ENCODE results near the gene EVI5L. TPM values are rescaled to one million over a fixed set of nuclear protein-coding genes. Genes with fewer than 3 reads are reported as not detected.

EVI5L gene
- total and polyA plus RNA-seq, 2 of the 13 experiments (the other 11 are each of a cell fraction or from before 2014, with no cell fraction given), result 1.7 to 2.4 TPM

DNA sequence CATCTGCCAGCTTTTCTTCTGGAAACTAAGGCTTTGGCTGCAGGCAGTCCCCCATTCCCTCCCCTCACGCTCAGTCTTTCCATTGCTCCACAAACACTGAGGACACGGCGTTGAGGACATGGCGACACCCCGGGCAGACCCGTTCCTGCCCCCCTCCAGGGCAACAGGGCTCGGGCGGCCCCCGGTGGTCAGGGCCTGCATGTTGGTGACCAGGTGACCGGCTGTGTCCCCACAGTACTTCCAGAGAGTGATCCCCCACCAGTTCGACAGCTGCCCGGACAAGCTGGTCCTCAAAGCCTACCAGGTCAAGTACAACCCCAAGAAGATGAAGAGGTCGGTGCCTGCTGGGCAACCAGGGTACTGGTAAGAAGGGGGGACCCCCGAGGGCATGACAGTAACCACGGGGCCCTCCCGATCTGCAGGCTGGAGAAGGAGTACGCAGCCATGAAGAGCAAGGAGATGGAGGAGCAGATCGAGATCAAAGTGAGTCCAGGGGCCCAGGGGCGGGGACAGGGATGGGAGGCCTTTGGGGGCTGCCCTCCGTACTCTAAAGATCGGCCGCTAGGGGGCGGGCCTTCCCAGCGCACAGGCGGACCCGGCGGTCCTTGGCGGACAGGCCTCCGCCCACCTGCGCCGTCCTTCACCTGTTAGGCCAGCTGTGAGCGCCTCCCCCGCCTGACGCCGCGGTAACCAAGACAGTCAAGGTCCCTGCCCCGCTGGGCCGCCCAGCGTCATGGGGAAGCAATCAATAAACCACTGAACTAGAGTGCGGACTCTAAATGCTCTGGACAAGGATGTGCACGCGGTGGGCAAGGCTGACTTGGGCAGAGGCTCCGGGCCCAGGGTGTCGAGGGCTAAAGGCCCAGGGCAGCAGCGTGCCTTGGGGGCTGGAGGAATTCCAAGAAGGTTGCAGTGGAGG is 23.1 kb downstream of the EVI5L start (continued):
- TF ChIP-seq, protein P1, sequence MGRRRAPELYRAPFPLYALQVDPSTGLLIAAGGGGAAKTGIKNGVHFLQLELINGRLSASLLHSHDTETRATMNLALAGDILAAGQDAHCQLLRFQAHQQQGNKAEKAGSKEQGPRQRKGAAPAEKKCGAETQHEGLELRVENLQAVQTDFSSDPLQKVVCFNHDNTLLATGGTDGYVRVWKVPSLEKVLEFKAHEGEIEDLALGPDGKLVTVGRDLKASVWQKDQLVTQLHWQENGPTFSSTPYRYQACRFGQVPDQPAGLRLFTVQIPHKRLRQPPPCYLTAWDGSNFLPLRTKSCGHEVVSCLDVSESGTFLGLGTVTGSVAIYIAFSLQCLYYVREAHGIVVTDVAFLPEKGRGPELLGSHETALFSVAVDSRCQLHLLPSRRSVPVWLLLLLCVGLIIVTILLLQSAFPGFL (CRISPR knock-in tag; IDR thresholded peaks at IDR 0.05), result no peak
- TF ChIP-seq TCF7 (IDR thresholded peaks at IDR 0.05; ENCODE audit: low read depth) (peak; percentile 39; the same call in 1 of the 2 replicates), KAT2B (IDR thresholded peaks at IDR 0.05; ENCODE audit: borderline replicate concordance, low read depth, low read length) (peak; percentile 71; the same call in 1 of the 2 replicates), SRSF4 (IDR thresholded peaks at IDR 0.05; ENCODE audit: low read depth, low read length, poor library complexity, severe bottlenecking) (no peak), ZNF251 (CRISPR knock-in tag; IDR thresholded peaks at IDR 0.05) (no peak), RBM22 (optimal IDR thresholded peaks at IDR 0.05; ENCODE audit: low read length) (no peak), ETV5 (CRISPR knock-in tag; IDR thresholded peaks at IDR 0.05; ENCODE audit: borderline replicate concordance) (peak; percentile 75; the same call in 1 of the 2 replicates), NR2F2 (IDR thresholded peaks at IDR 0.05; ENCODE audit: borderline replicate concordance, low read depth) (no peak), ZNF33B (CRISPR knock-in tag; IDR thresholded peaks at IDR 0.05) (peak; percentile 96), ETV6 (CRISPR knock-in tag; conservative IDR thresholded peaks at IDR 0.05) (no peak; the same call in 1 of the 2 replicates), CBX5 (CRISPR knock-in tag; IDR thresholded peaks at IDR 0.05; ENCODE audit: borderline replicate concordance) (peak; percentile 70; the same call in 1 of the 2 replicates), NFIC (IDR thresholded peaks at IDR 0.05; ENCODE audit: low read length) (no peak), ZFP37 (CRISPR knock-in tag; IDR thresholded peaks at IDR 0.05; ENCODE audit: borderline replicate concordance) (peak; percentile 81; the same call in 1 of the 2 replicates), KLF6 (CRISPR knock-in tag; IDR thresholded peaks at IDR 0.05) (peak; percentile 94; the same call in 1 of the 2 replicates), ZNF432 (CRISPR knock-in tag; IDR thresholded peaks at IDR 0.05; ENCODE audit: borderline replicate concordance) (no peak), E2F2 (CRISPR knock-in tag; IDR thresholded peaks at IDR 0.05; ENCODE audit: borderline replicate concordance) (no peak), RXRA (CRISPR knock-in tag; IDR thresholded peaks at IDR 0.05) (peak; percentile 93), ZNF142 (CRISPR knock-in tag; IDR thresholded peaks at IDR 0.05) (peak; percentile 86; the same call in 1 of the 2 replicates), ZBTB42 (CRISPR knock-in tag; IDR thresholded peaks at IDR 0.05) (peak; percentile 76), MBD4 (IDR thresholded peaks at IDR 0.05; ENCODE audit: borderline replicate concordance, low read length) (no peak), SMAD1 (CRISPR knock-in tag; IDR thresholded peaks at IDR 0.05; ENCODE audit: borderline replicate concordance, low read depth) (0 out of 2 replicates have a peak, but pooled peaks have one; percentile 48), EZH2 (conservative IDR thresholded peaks at IDR 0.05; ENCODE audit: low read depth, low read length) (no peak)
